H1 (cell line): ENCODE data around the gene CRTC2.

Experiments used
- ATF2 ChIP-seq: IDR thresholded peaks from 2 replicates; pipeline ENCODE4 v1.6.1; 2012; ENCODE audit warnings: low read length, inconsistent platforms
- CHD1 ChIP-seq: IDR thresholded peaks from 2 replicates; pipeline ENCODE4 v1.6.1; 2012; ENCODE audit warnings: low read depth, low read length, improper control_type of control experiment
- CTCF ChIP-seq, 3 experiments: IDR thresholded peaks; 1 replicate in 2 of 3; 2 replicates in 1 of 3; pipeline versions ENCODE4 v1.5.1 to v1.6.1; 2011; ENCODE audit warnings: low read length in 3 of 3, mild to moderate bottlenecking in 3 of 3, inconsistent platforms in 2 of 3, low read depth in 1 of 3, moderate library complexity in 1 of 3; ENCODE audit not compliant: insufficient read depth in 1 of 3; ENCODE audit errors: control extremely low read depth in 1 of 3
- EP300 ChIP-seq, 2 experiments: IDR thresholded peaks; 1 replicate in 1 of 2; 2 replicates in 1 of 2; pipeline ENCODE4 v1.6.1; 2011 to 2012; ENCODE audit warnings: low read depth in 2 of 2, low read length in 2 of 2, mild to moderate bottlenecking in 2 of 2, borderline replicate concordance in 1 of 2, inconsistent platforms in 1 of 2, moderate library complexity in 1 of 2
- EZH2 ChIP-seq: fragments of 200-600 bp; sonication (generic); IDR thresholded peaks from 2 replicates; pipeline ENCODE4 v1.7.1; 2012; ENCODE audit warnings: low read depth, mild to moderate bottlenecking, moderate library complexity, low read length, inconsistent platforms; ENCODE audit not compliant: severe bottlenecking
- HDAC2 ChIP-seq, 2 experiments: fragments of 300-600 bp in 1 of 2; sonication (generic) in 1 of 2; IDR thresholded peaks; 2 replicates each; pipeline ENCODE4 v1.6.1; 2011 to 2012; ENCODE audit warnings: low read depth in 2 of 2, low read length in 2 of 2, mild to moderate bottlenecking in 2 of 2, moderate library complexity in 2 of 2, borderline replicate concordance in 1 of 2, inconsistent platforms in 1 of 2
- JUND ChIP-seq: IDR thresholded peaks from 2 replicates; pipeline ENCODE4 v1.6.1; 2011; ENCODE audit warnings: mild to moderate bottlenecking, improper control_type of control experiment, low read length
- NRF1 ChIP-seq: IDR thresholded peaks from 2 replicates; pipeline ENCODE4 v1.6.1; 2011; ENCODE audit warnings: mild to moderate bottlenecking, low read depth, low read length, improper control_type of control experiment
- POLR2AphosphoS5 ChIP-seq: IDR thresholded peaks from 2 replicates; pipeline ENCODE4 v1.6.1; 2011; ENCODE audit warnings: low read depth, low read length

- no peak for TF ChIP-seq EP300 (IDR thresholded peaks at IDR 0.05; ENCODE audit: borderline replicate concordance in 1 of 2, low read depth in 2 of 2, low read length in 2 of 2)
- peak; percentile 89 for TF ChIP-seq POLR2AphosphoS5
- TF ChIP-seq CTCF (IDR thresholded peaks at IDR 0.05; ENCODE audit: control extremely low read depth in 1 of 3, insufficient read depth in 1 of 3, low read depth in 1 of 3, low read length in 3 of 3), result no peak
- TF ChIP-seq HDAC2 (IDR thresholded peaks at IDR 0.05; ENCODE audit: borderline replicate concordance in 1 of 2, low read depth in 2 of 2, low read length in 2 of 2), result no peak
- TF ChIP-seq CHD1, result no peak
- TF ChIP-seq JUND, result peak; percentile 97
- TF ChIP-seq ATF2, result no peak
- TF ChIP-seq NRF1, result no peak
- no peak for TF ChIP-seq EZH2
These were observed 27.0 kb upstream of the CRTC2 start for GRCh38 chr1:153985341-153985912.
